ENCODE data around the gene ECT2.
"Not testable (repeated sequence)": the region's sequence is repeated elsewhere in the genome, so short reads cannot be mapped to it uniquely, and the experiment has no call there.

DNA sequence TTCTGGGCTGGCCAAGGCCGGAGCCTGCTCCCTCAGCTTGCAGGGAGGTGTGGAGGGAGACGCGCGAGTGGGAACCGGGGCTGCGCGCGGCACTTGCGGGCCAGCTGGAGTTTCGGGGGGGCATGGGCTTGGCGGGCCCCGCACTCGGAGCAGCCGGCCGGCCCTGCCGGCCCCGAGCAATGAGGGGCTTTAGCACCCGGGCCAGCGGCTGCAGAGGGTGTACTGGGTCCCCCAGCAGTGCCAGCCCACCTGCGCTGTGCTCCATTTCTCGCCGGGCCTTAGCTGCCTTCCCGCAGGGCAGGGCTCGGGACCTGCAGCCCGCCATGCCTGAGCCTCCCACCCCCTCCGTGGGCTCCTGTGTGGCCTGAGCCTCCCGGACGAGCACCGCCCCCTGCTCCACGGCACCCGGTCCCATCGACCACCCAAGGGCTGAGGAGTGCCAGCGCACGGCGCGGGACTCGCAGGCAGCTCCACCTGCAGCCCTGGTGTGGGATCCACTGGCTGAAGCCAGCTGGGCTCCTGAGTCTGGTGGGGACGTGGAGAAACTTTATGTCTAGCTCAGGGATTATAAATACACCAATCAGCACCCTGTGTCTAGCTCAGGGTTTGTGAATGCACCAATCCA, 116.3 kb downstream of the ECT2 start:
- TF ChIP-seq, protein P1, sequence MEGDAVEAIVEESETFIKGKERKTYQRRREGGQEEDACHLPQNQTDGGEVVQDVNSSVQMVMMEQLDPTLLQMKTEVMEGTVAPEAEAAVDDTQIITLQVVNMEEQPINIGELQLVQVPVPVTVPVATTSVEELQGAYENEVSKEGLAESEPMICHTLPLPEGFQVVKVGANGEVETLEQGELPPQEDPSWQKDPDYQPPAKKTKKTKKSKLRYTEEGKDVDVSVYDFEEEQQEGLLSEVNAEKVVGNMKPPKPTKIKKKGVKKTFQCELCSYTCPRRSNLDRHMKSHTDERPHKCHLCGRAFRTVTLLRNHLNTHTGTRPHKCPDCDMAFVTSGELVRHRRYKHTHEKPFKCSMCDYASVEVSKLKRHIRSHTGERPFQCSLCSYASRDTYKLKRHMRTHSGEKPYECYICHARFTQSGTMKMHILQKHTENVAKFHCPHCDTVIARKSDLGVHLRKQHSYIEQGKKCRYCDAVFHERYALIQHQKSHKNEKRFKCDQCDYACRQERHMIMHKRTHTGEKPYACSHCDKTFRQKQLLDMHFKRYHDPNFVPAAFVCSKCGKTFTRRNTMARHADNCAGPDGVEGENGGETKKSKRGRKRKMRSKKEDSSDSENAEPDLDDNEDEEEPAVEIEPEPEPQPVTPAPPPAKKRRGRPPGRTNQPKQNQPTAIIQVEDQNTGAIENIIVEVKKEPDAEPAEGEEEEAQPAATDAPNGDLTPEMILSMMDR (IDR thresholded peaks at IDR 0.05; ENCODE audit: insufficient read depth, low read length) = not testable (repeated sequence)
- TF ChIP-seq, protein P2, sequence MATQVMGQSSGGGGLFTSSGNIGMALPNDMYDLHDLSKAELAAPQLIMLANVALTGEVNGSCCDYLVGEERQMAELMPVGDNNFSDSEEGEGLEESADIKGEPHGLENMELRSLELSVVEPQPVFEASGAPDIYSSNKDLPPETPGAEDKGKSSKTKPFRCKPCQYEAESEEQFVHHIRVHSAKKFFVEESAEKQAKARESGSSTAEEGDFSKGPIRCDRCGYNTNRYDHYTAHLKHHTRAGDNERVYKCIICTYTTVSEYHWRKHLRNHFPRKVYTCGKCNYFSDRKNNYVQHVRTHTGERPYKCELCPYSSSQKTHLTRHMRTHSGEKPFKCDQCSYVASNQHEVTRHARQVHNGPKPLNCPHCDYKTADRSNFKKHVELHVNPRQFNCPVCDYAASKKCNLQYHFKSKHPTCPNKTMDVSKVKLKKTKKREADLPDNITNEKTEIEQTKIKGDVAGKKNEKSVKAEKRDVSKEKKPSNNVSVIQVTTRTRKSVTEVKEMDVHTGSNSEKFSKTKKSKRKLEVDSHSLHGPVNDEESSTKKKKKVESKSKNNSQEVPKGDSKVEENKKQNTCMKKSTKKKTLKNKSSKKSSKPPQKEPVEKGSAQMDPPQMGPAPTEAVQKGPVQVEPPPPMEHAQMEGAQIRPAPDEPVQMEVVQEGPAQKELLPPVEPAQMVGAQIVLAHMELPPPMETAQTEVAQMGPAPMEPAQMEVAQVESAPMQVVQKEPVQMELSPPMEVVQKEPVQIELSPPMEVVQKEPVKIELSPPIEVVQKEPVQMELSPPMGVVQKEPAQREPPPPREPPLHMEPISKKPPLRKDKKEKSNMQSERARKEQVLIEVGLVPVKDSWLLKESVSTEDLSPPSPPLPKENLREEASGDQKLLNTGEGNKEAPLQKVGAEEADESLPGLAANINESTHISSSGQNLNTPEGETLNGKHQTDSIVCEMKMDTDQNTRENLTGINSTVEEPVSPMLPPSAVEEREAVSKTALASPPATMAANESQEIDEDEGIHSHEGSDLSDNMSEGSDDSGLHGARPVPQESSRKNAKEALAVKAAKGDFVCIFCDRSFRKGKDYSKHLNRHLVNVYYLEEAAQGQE (IDR thresholded peaks at IDR 0.05; ENCODE audit: insufficient replicate concordance, low read depth) = not testable (repeated sequence)
